B cell (primary cell): Measurements from ENCODE around the gene PCNX3. TPM values are rescaled to one million over a fixed set of nuclear protein-coding genes. Genes with fewer than 3 reads are reported as not detected.

Experiments used
- ATAC-seq: fragments of 200-7000 bp; cut with Tn5 transposase; one replicate; pipeline ENCODE4 v1.10.0; 2021; ENCODE audit warnings: low read depth, mild to moderate bottlenecking, moderate number of reproducible peaks, moderate library complexity
- CTCF ChIA-PET: fragments of 350-600 bp; sonication (Branson Sonifier 250); formaldehyde crosslinking; loops from one replicate; lab custom pipeline; 2021; ENCODE audit warnings: antibody characterized with exemption, inconsistent platforms; lab: Charles Lee
- POLR2A ChIA-PET: fragments of 350-600 bp; sonication (Branson Sonifier 250); formaldehyde crosslinking; loops from one replicate; lab custom pipeline; 2021; ENCODE audit warnings: antibody characterized with exemption; lab: Charles Lee
- DNase-seq: peaks from one replicate; pipeline ENCODE4 v3.0.0; 2013
- H2AFZ ChIP-seq: 2 replicates; pipeline ENCODE4 v1.6.1; 2012; ENCODE audit warnings: mild to moderate bottlenecking, low read depth, low read length; ENCODE audit not compliant: insufficient read depth, poor library complexity, severe bottlenecking
- H3K27ac ChIP-seq, 2 donors: 1 replicate in 1 of 2; 2 replicates in 1 of 2; pipeline ENCODE4 v1.5.1; 2012 to 2013; ENCODE audit warnings: low read length in 2 of 2, mild to moderate bottlenecking in 2 of 2, moderate library complexity in 1 of 2
- H3K27me3 ChIP-seq, 4 experiments: fragments of 200-600 bp in 1 of 4; sonication (generic) in 1 of 4; replicated peaks in 1 of 4; 1 replicate in 2 of 4; 2 replicates in 2 of 4; pipeline versions ENCODE4 v1.6.1 to v1.7.0; 2013 to 2016; ENCODE audit warnings: low read length in 3 of 4, mild to moderate bottlenecking in 2 of 4, mixed read lengths in 1 of 4, moderate library complexity in 1 of 4; ENCODE audit not compliant: insufficient read depth in 4 of 4, control insufficient read depth in 3 of 4; ENCODE audit errors: control extremely low read depth in 1 of 4
- H3K36me3 ChIP-seq, 2 experiments: replicated peaks in 1 of 2; 1 replicate in 1 of 2; 2 replicates in 1 of 2; pipeline versions ENCODE4 v1.6.1 to v1.7.1; 2013; ENCODE audit warnings: low read length in 1 of 2; ENCODE audit not compliant: insufficient read depth in 2 of 2, control insufficient read depth in 1 of 2; ENCODE audit errors: control extremely low read depth in 1 of 2, extremely low read depth in 1 of 2
- H3K4me1 ChIP-seq, 2 donors: fragments of 200-600 bp in 1 of 2; sonication (generic) in 1 of 2; 1 replicate in 1 of 2; 2 replicates in 1 of 2; pipeline versions ENCODE4 v1.5.1 to v1.6.1; 2013 to 2017; ENCODE audit warnings: low read length in 2 of 2; ENCODE audit not compliant: control insufficient read depth in 2 of 2, insufficient read depth in 2 of 2
- H3K4me2 ChIP-seq: replicated peaks from 2 replicates; pipeline ENCODE3; 2012; ENCODE audit warnings: mild to moderate bottlenecking, low read depth, low read length; ENCODE audit not compliant: poor library complexity, severe bottlenecking
- H3K4me3 ChIP-seq, 5 experiments: fragments of 200-600 bp in 1 of 5; sonication (generic) in 1 of 5; 1 replicate in 3 of 5; 2 replicates in 2 of 5; pipeline versions ENCODE4 v1.5.1 to v1.7.0; 2011 to 2016; ENCODE audit warnings: low read length in 4 of 5, mild to moderate bottlenecking in 4 of 5, low read depth in 2 of 5, control low read depth in 1 of 5, moderate library complexity in 1 of 5; ENCODE audit not compliant: insufficient read depth in 1 of 5; ENCODE audit errors: control extremely low read depth in 1 of 5, extremely low read depth in 1 of 5
- H3K79me2 ChIP-seq: fragments of 200-600 bp; sonication (generic); one replicate; pipeline ENCODE4 v1.6.0; 2016; ENCODE audit warnings: low read length; ENCODE audit not compliant: control insufficient read depth, insufficient read depth
- H3K9ac ChIP-seq: fragments of 200-600 bp; sonication (generic); 2 replicates; pipeline ENCODE4 v1.6.1; 2017; ENCODE audit warnings: mild to moderate bottlenecking, low read length, moderate library complexity
- H3K9me3 ChIP-seq, 3 donors: one replicate each; pipeline versions ENCODE4 v1.6.1 to v1.7.1; 2013; ENCODE audit warnings: low read length in 2 of 3; ENCODE audit not compliant: control insufficient read depth in 2 of 3, insufficient read depth in 1 of 3; ENCODE audit errors: control extremely low read depth in 1 of 3
- H4K20me1 ChIP-seq: 2 replicates; pipeline ENCODE4 v1.6.0; 2012; ENCODE audit warnings: mild to moderate bottlenecking, low read length; ENCODE audit not compliant: insufficient read depth, control insufficient read depth, poor library complexity, severe bottlenecking
- H3K27ac Mint-ChIP-seq: one replicate; pipeline ENCODE4 v1.8.0; 2021; ENCODE audit warnings: mixed read lengths
- H3K27me3 Mint-ChIP-seq: one replicate; pipeline ENCODE4 v1.8.0; 2021; ENCODE audit warnings: mixed read lengths
- H3K4me1 Mint-ChIP-seq: one replicate; pipeline ENCODE4 v1.8.0; 2021; ENCODE audit warnings: mixed read lengths
- H3K4me3 Mint-ChIP-seq: one replicate; pipeline ENCODE4 v1.8.0; 2021; ENCODE audit warnings: mixed read lengths
- H3K9me3 Mint-ChIP-seq: one replicate; pipeline ENCODE4 v1.8.0; 2022; ENCODE audit warnings: mixed read lengths; ENCODE audit not compliant: insufficient read depth
- CTCF ChIP-seq: fragments of 200-600 bp; IDR thresholded peaks from one replicate; pipeline ENCODE4 v1.8.0; 2022; ENCODE audit warnings: antibody characterized with exemption, mild to moderate bottlenecking
- EZH2 ChIP-seq: IDR thresholded peaks from 2 replicates; pipeline ENCODE4 v1.6.1; 2012; ENCODE audit warnings: borderline replicate concordance, low read depth, mild to moderate bottlenecking, moderate library complexity, low read length; ENCODE audit not compliant: insufficient read depth, poor library complexity, severe bottlenecking
- WGBS: methylation state at CpG from one replicate; pipeline ENCODE4 v1.1.5; 2013; ENCODE audit warnings: missing lambda C conversion rate; ENCODE audit not compliant: insufficient coverage; 5-methylcytosine and 5-hydroxymethylcytosine counted together
- intact Hi-C: fragments of 100-400 bp; cut with micrococcal nuclease; formaldehyde crosslinking; loops from one replicate; pipeline ENCODE4 v1.10.0; 2022
- polyA plus RNA-seq: library from polyadenylated mRNA; depleted of rRNA; stranded (reverse); fragments of >200 nt; gene quantifications from 2 replicates; pipeline ENCODE4 v1.2.3, GENCODE V29; 2012
- total RNA-seq, 2 donors: library from RNA; stranded (reverse); fragments of 120-200 nt in 1 of 2; gene quantifications; 1 replicate in 1 of 2; 2 replicates in 1 of 2; pipeline versions ENCODE4 v1.2.3 to v1.2.4, GENCODE V29; 2013 to 2022

The PCNX3 gene
- total and polyA plus RNA-seq, 2 donors (not counting 1 experiment from before 2014, with no cell fraction given), result 61.5 to 62.8 TPM

- Histone ChIP-seq H3K4me2 (no peak overlapping the region), H3K9ac (no peak overlapping the region), H3K79me2 (peaks cover 76% of the 10 kb centered on the region), H3K4me3 (no peak overlapping the region), H3K27ac (no peak overlapping the region), H3K4me1 (peaks cover 12 to 19% of the 10 kb centered on the region in 2 donors), H3K27me3 (no peaks in the 10 kb centered on the region), H3K36me3 (peaks cover 0 to 81% of the 10 kb centered on the region in 2 experiments), H4K20me1 (peaks cover 57% of the 10 kb centered on the region), H2AFZ (no peak overlapping the region), H3K9me3 (no peaks in the 10 kb centered on the region)
- DNase-seq, result no peak
- intact Hi-C loops, result no loop called here
- ChIA-PET POLR2A (interaction anchor here (0.6 kb wide), 1 partner anchor 630 kb away, joined by 5 read pairs; no protein-coding TSS in a partner anchor), CTCF (interaction anchor here (0.8 to 2.3 kb wide), 3 partner anchors 84 to 195 kb away, joined by 3 to 7 read pairs (median 3); partner anchors contain the start of gene KAT5)
- Mint-ChIP-seq H3K27me3 (no peaks in the 10 kb centered on the region), H3K27ac (no peak overlapping the region), H3K9me3 (no peaks in the 10 kb centered on the region), H3K4me1 (peaks cover 24% of the 10 kb centered on the region), H3K4me3 (no peak overlapping the region)
- 96% methylated on average over 11 of the region's 14 CpGs for WGBS
- TF ChIP-seq CTCF (no peak), EZH2 (no peak)
- no peak for ATAC-seq
Observed at GRCh38 chr11:65621460-65621859, 5.9 kb downstream of the PCNX3 start.

DNA sequence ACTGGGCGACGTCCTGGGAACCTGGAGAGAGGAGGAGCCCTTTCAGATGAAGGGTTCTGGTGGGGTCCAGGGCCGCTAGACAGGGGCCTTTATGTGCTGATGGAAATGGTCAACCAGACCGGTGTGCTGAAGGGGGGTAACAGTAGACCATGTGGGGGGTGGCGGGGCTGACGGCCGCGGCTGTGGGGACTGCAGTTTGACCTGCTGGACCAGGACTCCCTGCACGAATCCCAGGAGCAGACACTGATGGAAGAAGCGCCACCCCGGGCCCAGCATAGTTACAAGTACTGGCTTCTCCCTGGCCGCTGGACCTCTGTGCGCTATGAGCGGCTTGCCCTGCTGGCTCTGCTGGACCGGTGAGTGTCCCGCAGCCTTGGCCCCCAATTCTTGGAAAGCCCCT is 6.4 kb downstream of the PCNX3 start:
- TF ChIP-seq EZH2 (no peak), CTCF (no peak)
- H3K36me3 ChIP-seq, result peaks cover 0 to 85% of the 10 kb centered on the region in 2 experiments
- H3K4me1 Mint-ChIP-seq, result peaks cover 21% of the 10 kb centered on the region
- H3K4me1 ChIP-seq, result peaks cover 7 to 16% of the 10 kb centered on the region in 2 donors
- peaks cover 76% of the 10 kb centered on the region for H3K79me2 ChIP-seq
- H3K4me2 ChIP-seq, result no peak overlapping the region
- no peaks in the 10 kb centered on the region for H3K9me3 ChIP-seq
- H3K27ac Mint-ChIP-seq, result no peak overlapping the region
- 96% methylated on average over 16 of the region's 16 CpGs for WGBS
- H2AFZ ChIP-seq, result no peak overlapping the region
- DNase-seq (no peak), ATAC-seq (no peak)
- POLR2A ChIA-PET, result interaction anchor here (0.6 kb wide), 2 partner anchors 195 to 629 kb away, joined by 4 to 5 read pairs; no protein-coding TSS in a partner anchor
- no peaks in the 10 kb centered on the region for H3K9me3 Mint-ChIP-seq
- H3K9ac ChIP-seq, result no peak overlapping the region
- H4K20me1 ChIP-seq, result peaks cover 51% of the 10 kb centered on the region
- H3K27me3 Mint-ChIP-seq, result no peaks in the 10 kb centered on the region
- H3K27me3 ChIP-seq, result no peaks in the 10 kb centered on the region
- CTCF ChIA-PET, result interaction anchor here (0.8 to 6.4 kb wide), 3 partner anchors 31 to 195 kb away, joined by 3 to 41 read pairs (median 3); no protein-coding TSS in a partner anchor
- intact Hi-C loops, result no loop called here
- no peak overlapping the region for H3K4me3 Mint-ChIP-seq
- H3K4me3 ChIP-seq, result no peak overlapping the region
- H3K27ac ChIP-seq, result no peak overlapping the region
